GM20431 (cell line): ENCODE measurements around the gene PRSS8.
"Not testable (repeated sequence)": the region's sequence is repeated elsewhere in the genome, so short reads cannot be mapped to it uniquely, and the experiment has no call there.

Experiments used
- in situ Hi-C: fragments of 300-500 bp; cut with MseI, MboI; formaldehyde crosslinking; loops from one replicate; pipeline ENCODE4 v1.15.0; 2020; ENCODE audit warnings: low sequenced_read_pairs; ENCODE audit not compliant: unreplicated experiment

Gene PRSS8

GRCh38 chr16:31108035-31108793, 27.3 kb downstream of the PRSS8 start, which contains the start of gene BCKDK:
Gene BCKDK, plus strand, starts transcription at chr16:31108386. Its CDS starts 838 bp downstream, at chr16:31109224.
- in situ Hi-C loops: no loop called here

GRCh38 chr16:31107465-31107867, 28.1 kb downstream of the PRSS8 start:
- in situ Hi-C loops: no loop called here

- in situ Hi-C loops: no loop called here
These were observed 28.7 kb downstream of the PRSS8 start for GRCh38 chr16:31106509-31107464.

- in situ Hi-C loops: no loop called here
These were observed 29.8 kb downstream of the PRSS8 start for GRCh38 chr16:31105677-31106213.

GRCh38 chr16:31100876-31101641, 34.5 kb downstream of the PRSS8 start:
- in situ Hi-C loops: not testable (repeated sequence)

- in situ Hi-C loops: no loop called here
These were observed 35.5 kb downstream of the PRSS8 start for GRCh38 chr16:31099860-31100638.

- in situ Hi-C loops: no loop called here
These were observed 41.0 kb downstream of the PRSS8 start, which contains the start of gene VKORC1 for GRCh38 chr16:31094424-31095120. Gene VKORC1, minus strand, starts transcription at chr16:31094797. Its CDS starts 68 bp downstream, at chr16:31094729.

- in situ Hi-C loops: no loop called here
These were observed 41.5 kb downstream of the PRSS8 start for GRCh38 chr16:31094088-31094423.

- in situ Hi-C loops: no loop called here
These were observed 42.3 kb downstream of the PRSS8 start for GRCh38 chr16:31093132-31093703.

- in situ Hi-C loops: no loop called here
These were observed 43.2 kb downstream of the PRSS8 start for GRCh38 chr16:31092330-31092729.

- in situ Hi-C loops: no loop called here
These were observed 45.0 kb downstream of the PRSS8 start for GRCh38 chr16:31090540-31090939.

- in situ Hi-C loops: no loop called here
These were observed 46.3 kb downstream of the PRSS8 start for GRCh38 chr16:31089199-31089598.

GRCh38 chr16:31088459-31089183, 46.9 kb downstream of the PRSS8 start, which contains the start of gene PRSS53:
Gene PRSS53, minus strand, starts transcription at chr16:31088943. Its CDS starts 134 bp downstream, at chr16:31088809.
- in situ Hi-C loops: no loop called here

GRCh38 chr16:31087971-31088370, 47.6 kb downstream of the PRSS8 start:
- in situ Hi-C loops: no loop called here

GRCh38 chr16:31087481-31087880, 48.0 kb downstream of the PRSS8 start:
- in situ Hi-C loops: no loop called here

- in situ Hi-C loops: no loop called here
These were observed 49.0 kb downstream of the PRSS8 start for GRCh38 chr16:31086629-31086906.

GRCh38 chr16:31085873-31086628, 49.5 kb downstream of the PRSS8 start:
- in situ Hi-C loops: no loop called here
